Measurements from ENCODE around the gene BPIFA2. TPM values are rescaled to one million over a fixed set of nuclear protein-coding genes. Genes with fewer than 3 reads are reported as not detected.

Gene BPIFA2
- total RNA-seq, 1 donor = not detected

DNA sequence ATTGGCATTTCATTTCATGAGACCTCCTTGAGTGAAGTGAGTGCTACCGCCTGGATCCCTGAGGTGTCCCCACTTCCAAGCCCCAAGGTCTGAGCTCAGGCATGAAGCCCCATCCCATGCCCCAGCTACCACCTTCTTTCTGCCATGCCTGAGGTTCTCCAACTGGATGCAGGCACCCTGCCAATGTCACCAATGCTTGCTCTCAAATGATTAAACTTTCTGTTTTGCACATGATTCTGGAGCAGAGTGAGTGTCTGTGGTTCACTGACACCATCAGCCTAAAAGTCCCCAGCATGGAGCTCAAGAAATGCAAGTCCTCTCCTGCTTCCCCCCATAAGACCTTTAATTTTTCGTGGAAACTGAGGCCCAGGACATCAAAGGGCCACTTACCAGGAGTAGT is 43.7 kb upstream of the BPIFA2 start:
- no peaks in the 10 kb centered on the region for H3K4me1 ChIP-seq (ENCODE audit: insufficient read depth, low read length)
- no peak overlapping the region for H3K27ac ChIP-seq (ENCODE audit: low read depth, low read length)
- DNase-seq (ENCODE audit: insufficient read length, low spot score, missing footprints) = no peak
- TF ChIP-seq, protein P1, sequence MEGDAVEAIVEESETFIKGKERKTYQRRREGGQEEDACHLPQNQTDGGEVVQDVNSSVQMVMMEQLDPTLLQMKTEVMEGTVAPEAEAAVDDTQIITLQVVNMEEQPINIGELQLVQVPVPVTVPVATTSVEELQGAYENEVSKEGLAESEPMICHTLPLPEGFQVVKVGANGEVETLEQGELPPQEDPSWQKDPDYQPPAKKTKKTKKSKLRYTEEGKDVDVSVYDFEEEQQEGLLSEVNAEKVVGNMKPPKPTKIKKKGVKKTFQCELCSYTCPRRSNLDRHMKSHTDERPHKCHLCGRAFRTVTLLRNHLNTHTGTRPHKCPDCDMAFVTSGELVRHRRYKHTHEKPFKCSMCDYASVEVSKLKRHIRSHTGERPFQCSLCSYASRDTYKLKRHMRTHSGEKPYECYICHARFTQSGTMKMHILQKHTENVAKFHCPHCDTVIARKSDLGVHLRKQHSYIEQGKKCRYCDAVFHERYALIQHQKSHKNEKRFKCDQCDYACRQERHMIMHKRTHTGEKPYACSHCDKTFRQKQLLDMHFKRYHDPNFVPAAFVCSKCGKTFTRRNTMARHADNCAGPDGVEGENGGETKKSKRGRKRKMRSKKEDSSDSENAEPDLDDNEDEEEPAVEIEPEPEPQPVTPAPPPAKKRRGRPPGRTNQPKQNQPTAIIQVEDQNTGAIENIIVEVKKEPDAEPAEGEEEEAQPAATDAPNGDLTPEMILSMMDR (IDR thresholded peaks at IDR 0.05; ENCODE audit: extremely low read depth, low read depth, low read length) = no peak
- no peak overlapping the region for H2AFZ ChIP-seq (ENCODE audit: low read length)
- no peak overlapping the region for H3K4me2 ChIP-seq (ENCODE audit: insufficient read depth, low read length)
- no peaks in the 10 kb centered on the region for H3K36me3 ChIP-seq (ENCODE audit: insufficient read depth, low read length)
- no peaks in the 10 kb centered on the region for H3K9me3 ChIP-seq (ENCODE audit: low read depth, low read length)
- peaks cover 6% of the 10 kb centered on the region for H3K27me3 ChIP-seq (ENCODE audit: insufficient read depth, low read length)
- no peaks in the 10 kb centered on the region for H3K79me2 ChIP-seq (ENCODE audit: insufficient read depth, low read length)
- no peak overlapping the region for H3K4me3 ChIP-seq (ENCODE audit: insufficient read depth, low read length)
- H4K20me1 ChIP-seq (ENCODE audit: insufficient read depth, low read length) = no peaks in the 10 kb centered on the region

DNA sequence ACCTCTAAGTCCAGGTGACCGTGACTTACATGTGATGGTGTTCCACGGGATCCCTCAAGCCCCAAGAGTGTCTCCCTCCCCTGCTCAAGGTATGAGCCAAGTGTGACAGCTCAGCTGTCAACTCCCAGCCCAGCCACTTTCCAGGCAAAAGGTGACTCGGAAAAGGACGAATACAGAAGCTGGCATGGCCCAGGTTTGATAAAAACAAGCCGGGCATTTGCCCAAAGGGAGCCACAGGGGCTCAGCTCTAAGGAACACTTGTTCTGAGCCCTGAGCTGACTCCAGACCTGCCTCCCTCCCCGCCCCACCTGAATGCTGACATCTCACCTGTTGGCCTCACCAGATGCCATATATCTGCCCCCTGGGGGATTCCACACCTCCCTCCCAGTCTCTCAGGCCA is 43.0 kb upstream of the BPIFA2 start:
- Histone ChIP-seq H3K9me3 (ENCODE audit: low read depth, low read length) (no peaks in the 10 kb centered on the region), H3K36me3 (ENCODE audit: insufficient read depth, low read length) (no peaks in the 10 kb centered on the region), H2AFZ (ENCODE audit: low read length) (no peak overlapping the region), H3K79me2 (ENCODE audit: insufficient read depth, low read length) (no peaks in the 10 kb centered on the region), H3K4me1 (ENCODE audit: insufficient read depth, low read length) (no peaks in the 10 kb centered on the region), H3K4me2 (ENCODE audit: insufficient read depth, low read length) (no peak overlapping the region), H3K27ac (ENCODE audit: low read depth, low read length) (no peak overlapping the region), H3K27me3 (ENCODE audit: insufficient read depth, low read length) (peaks cover 6% of the 10 kb centered on the region), H3K4me3 (ENCODE audit: insufficient read depth, low read length) (no peak overlapping the region), H4K20me1 (ENCODE audit: insufficient read depth, low read length) (no peaks in the 10 kb centered on the region)
- no peak for DNase-seq (ENCODE audit: insufficient read length, low spot score, missing footprints)
- TF ChIP-seq, protein P1 (IDR thresholded peaks at IDR 0.05; ENCODE audit: extremely low read depth, low read depth, low read length) = no peak

DNA sequence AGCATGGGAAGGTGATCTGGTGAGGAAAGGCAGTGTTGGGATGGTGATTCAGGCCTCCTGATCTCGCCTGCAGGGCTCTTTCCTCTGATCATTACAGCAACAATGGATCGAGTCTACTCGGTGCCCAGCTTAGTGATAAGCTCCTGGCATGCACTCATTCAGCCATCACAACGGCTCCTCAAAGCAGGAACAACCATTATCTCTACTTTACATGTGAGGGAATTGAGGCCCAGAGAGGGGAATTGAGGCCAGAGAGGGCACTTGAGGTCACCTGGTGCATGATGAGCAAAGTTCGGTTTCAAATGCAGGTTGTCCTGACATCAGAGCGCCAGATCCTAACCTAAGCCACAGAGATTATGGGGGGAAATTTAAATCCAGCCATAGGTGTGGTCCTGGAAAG is 42.0 kb upstream of the BPIFA2 start:
- Histone ChIP-seq H4K20me1 (ENCODE audit: insufficient read depth, low read length) (no peaks in the 10 kb centered on the region), H2AFZ (ENCODE audit: low read length) (no peak overlapping the region), H3K4me2 (ENCODE audit: insufficient read depth, low read length) (no peak overlapping the region), H3K9me3 (ENCODE audit: low read depth, low read length) (no peaks in the 10 kb centered on the region), H3K79me2 (ENCODE audit: insufficient read depth, low read length) (no peaks in the 10 kb centered on the region), H3K4me1 (ENCODE audit: insufficient read depth, low read length) (no peaks in the 10 kb centered on the region), H3K36me3 (ENCODE audit: insufficient read depth, low read length) (no peaks in the 10 kb centered on the region), H3K27me3 (ENCODE audit: insufficient read depth, low read length) (peaks cover 6% of the 10 kb centered on the region), H3K27ac (ENCODE audit: low read depth, low read length) (no peak overlapping the region), H3K4me3 (ENCODE audit: insufficient read depth, low read length) (no peak overlapping the region)
- TF ChIP-seq, protein P1 (IDR thresholded peaks at IDR 0.05; ENCODE audit: extremely low read depth, low read depth, low read length) = no peak
- DNase-seq (ENCODE audit: insufficient read length, low spot score, missing footprints) = no peak

DNA sequence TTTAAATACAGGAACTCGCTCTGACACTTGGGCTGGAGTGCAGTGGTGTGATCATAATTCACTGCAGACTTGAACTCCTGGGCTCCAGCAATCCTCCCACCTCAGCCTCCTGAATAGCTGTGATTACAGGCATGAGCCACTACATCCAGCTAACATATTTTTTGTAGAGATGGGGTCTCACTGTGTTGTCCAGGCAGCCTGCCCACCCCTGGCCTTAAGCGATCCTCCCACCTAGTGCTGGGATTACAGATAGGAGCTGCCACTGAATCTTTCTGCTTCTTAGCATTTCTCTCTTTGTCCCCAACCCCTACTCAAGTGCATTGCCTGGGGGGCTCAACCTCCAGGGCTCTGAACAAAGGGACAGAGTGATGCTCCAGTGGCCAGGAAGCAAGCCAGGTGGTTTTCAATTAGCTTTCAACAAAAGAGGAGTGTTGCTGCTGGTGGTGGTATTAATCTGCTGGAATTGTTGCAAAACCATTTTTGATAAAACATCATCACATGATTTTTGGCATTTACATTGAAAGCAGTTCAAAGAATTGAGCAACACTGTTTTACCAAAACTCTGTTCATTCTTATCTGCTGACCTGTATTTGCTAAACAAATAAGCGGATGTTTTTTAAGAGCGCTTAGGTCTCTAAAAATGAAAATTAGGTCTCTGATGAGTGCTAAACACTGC is 40.4 kb upstream of the BPIFA2 start:
- Histone ChIP-seq H4K20me1 (ENCODE audit: insufficient read depth, low read length) (no peaks in the 10 kb centered on the region), H3K27ac (ENCODE audit: low read depth, low read length) (no peak overlapping the region), H3K4me3 (ENCODE audit: insufficient read depth, low read length) (no peak overlapping the region), H3K27me3 (ENCODE audit: insufficient read depth, low read length) (peaks cover 6% of the 10 kb centered on the region), H2AFZ (ENCODE audit: low read length) (no peak overlapping the region), H3K9me3 (ENCODE audit: low read depth, low read length) (no peaks in the 10 kb centered on the region), H3K4me1 (ENCODE audit: insufficient read depth, low read length) (no peaks in the 10 kb centered on the region), H3K36me3 (ENCODE audit: insufficient read depth, low read length) (no peaks in the 10 kb centered on the region), H3K79me2 (ENCODE audit: insufficient read depth, low read length) (no peaks in the 10 kb centered on the region), H3K4me2 (ENCODE audit: insufficient read depth, low read length) (no peak overlapping the region)
- TF ChIP-seq, protein P1 (IDR thresholded peaks at IDR 0.05; ENCODE audit: extremely low read depth, low read depth, low read length) = no peak
- no peak for DNase-seq (ENCODE audit: insufficient read length, low spot score, missing footprints)
